PC-9 (cell line): ENCODE measurements around the gene LATS2. TPM values are rescaled to one million over a fixed set of nuclear protein-coding genes. Genes with fewer than 3 reads are reported as not detected.

Experiments used
- BruUV-seq: library from RNA; stranded (reverse); fragments of 400-500 nt; replicated peaks from 2 replicates; lab custom pipeline; 2021; lab: Mats Ljungman, UMichigan
- CTCF ChIA-PET: fragments of 300-600 bp; sonication (Branson Sonifier 250); formaldehyde crosslinking; loops from one replicate; lab custom pipeline; 2022; ENCODE audit warnings: antibody characterized with exemption; lab: Charles Lee
- POLR2A ChIA-PET: fragments of 300-600 bp; sonication (Branson Sonifier 250); formaldehyde crosslinking; loops from one replicate; lab custom pipeline; 2022; ENCODE audit warnings: antibody characterized with exemption; ENCODE audit not compliant: unreplicated experiment; lab: Charles Lee
- DNase-seq, 2 experiments: peaks; one replicate each; pipeline versions ENCODE4 v3.0.0 to v3.0.0-alpha.2; 2015 to 2022; ENCODE audit warnings: mixed read lengths in 1 of 2
- H2AFZ ChIP-seq: fragments of 200-600 bp; sonication (generic); 2 replicates; pipeline ENCODE4 v1.8.1; 2017; ENCODE audit warnings: antibody characterized with exemption
- H3F3A ChIP-seq: fragments of 200-600 bp; sonication (generic); 2 replicates; pipeline ENCODE4 v1.8.1; 2017; ENCODE audit warnings: antibody characterized with exemption, mild to moderate bottlenecking, low read depth; ENCODE audit not compliant: insufficient read depth
- H3K27ac ChIP-seq: fragments of 200-600 bp; sonication (generic); 2 replicates; pipeline ENCODE4 v1.6.1; 2016; ENCODE audit warnings: mixed run types
- H3K27me3 ChIP-seq: fragments of 200-600 bp; sonication (generic); 2 replicates; pipeline ENCODE4 v1.6.1; 2016; ENCODE audit warnings: low read depth, mixed run types; ENCODE audit not compliant: insufficient read depth
- H3K36me3 ChIP-seq: fragments of 200-600 bp; sonication (generic); 2 replicates; pipeline ENCODE4 v1.6.1; 2016; ENCODE audit warnings: low read depth, mixed run types
- H3K4me1 ChIP-seq: fragments of 200-600 bp; sonication (generic); replicated peaks from 2 replicates; pipeline ENCODE4 v1.6.1; 2016; ENCODE audit warnings: mixed run types; ENCODE audit not compliant: insufficient read depth
- H3K4me2 ChIP-seq: fragments of 200-600 bp; sonication (generic); 2 replicates; pipeline ENCODE4 v1.6.1; 2017; ENCODE audit warnings: mixed run types
- H3K4me3 ChIP-seq: fragments of 200-600 bp; sonication (generic); 2 replicates; pipeline ENCODE4 v1.6.1; 2016; ENCODE audit warnings: mixed run types
- H3K79me2 ChIP-seq: fragments of 200-600 bp; sonication (generic); 2 replicates; pipeline ENCODE4 v1.6.1; 2017; ENCODE audit warnings: low read depth, mixed run types
- H3K9me2 ChIP-seq: fragments of 200-600 bp; sonication (generic); 2 replicates; pipeline ENCODE4 v1.8.1; 2017; ENCODE audit warnings: mild to moderate bottlenecking; ENCODE audit not compliant: insufficient read depth
- H3K9me3 ChIP-seq: fragments of 200-600 bp; sonication (generic); 2 replicates; pipeline ENCODE4 v1.8.1; 2016; ENCODE audit warnings: low read depth; ENCODE audit not compliant: insufficient read depth
- H4K20me1 ChIP-seq: fragments of 200-600 bp; sonication (generic); 2 replicates; pipeline ENCODE4 v1.8.1; 2017; ENCODE audit not compliant: insufficient read depth
- EZH2 ChIP-seq: fragments of 200-600 bp; sonication (generic); IDR thresholded peaks from 2 replicates; pipeline ENCODE4 v1.8.0; 2017; ENCODE audit warnings: antibody characterized with exemption, low read depth
- intact Hi-C: fragments of 100-400 bp; cut with micrococcal nuclease; formaldehyde crosslinking; loops from one replicate; pipeline ENCODE4 v1.10.0; 2022; ENCODE audit not compliant: unreplicated experiment
- total RNA-seq: library from RNA; stranded (reverse); gene quantifications from 2 replicates; pipeline ENCODE4 v1.2.3, GENCODE V29; 2021
- TF ChIP-seq, protein P1 (sequence below): fragments of 200-600 bp; sonication (generic); conservative IDR thresholded peaks from 2 replicates; pipeline ENCODE4 v1.6.1; 2017; ENCODE audit warnings: mixed run types, antibody characterized with exemption, mild to moderate bottlenecking, moderate library complexity

LATS2 gene
- total RNA-seq, 1 experiment from 2014 or later: 12.3 TPM

GRCh38 chr13:20924758-20925394 is 136.5 kb downstream of the LATS2 start:
- intact Hi-C loops: loop anchor here (1.0 to 10.0 kb wide), 2 partner anchors 433 to 730 kb away; partner anchors contain the start of gene GJB2
- H3K36me3 ChIP-seq: no peaks in the 10 kb centered on the region
- H3K27ac ChIP-seq: no peak overlapping the region
- no peaks in the 10 kb centered on the region for H3K9me2 ChIP-seq
- H3F3A ChIP-seq: no peaks in the 10 kb centered on the region
- TF ChIP-seq EZH2: no peak
- TF ChIP-seq, protein P1, sequence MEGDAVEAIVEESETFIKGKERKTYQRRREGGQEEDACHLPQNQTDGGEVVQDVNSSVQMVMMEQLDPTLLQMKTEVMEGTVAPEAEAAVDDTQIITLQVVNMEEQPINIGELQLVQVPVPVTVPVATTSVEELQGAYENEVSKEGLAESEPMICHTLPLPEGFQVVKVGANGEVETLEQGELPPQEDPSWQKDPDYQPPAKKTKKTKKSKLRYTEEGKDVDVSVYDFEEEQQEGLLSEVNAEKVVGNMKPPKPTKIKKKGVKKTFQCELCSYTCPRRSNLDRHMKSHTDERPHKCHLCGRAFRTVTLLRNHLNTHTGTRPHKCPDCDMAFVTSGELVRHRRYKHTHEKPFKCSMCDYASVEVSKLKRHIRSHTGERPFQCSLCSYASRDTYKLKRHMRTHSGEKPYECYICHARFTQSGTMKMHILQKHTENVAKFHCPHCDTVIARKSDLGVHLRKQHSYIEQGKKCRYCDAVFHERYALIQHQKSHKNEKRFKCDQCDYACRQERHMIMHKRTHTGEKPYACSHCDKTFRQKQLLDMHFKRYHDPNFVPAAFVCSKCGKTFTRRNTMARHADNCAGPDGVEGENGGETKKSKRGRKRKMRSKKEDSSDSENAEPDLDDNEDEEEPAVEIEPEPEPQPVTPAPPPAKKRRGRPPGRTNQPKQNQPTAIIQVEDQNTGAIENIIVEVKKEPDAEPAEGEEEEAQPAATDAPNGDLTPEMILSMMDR: peak; percentile 83
- no peaks in the 10 kb centered on the region for H3K27me3 ChIP-seq
- no peaks in the 10 kb centered on the region for H3K79me2 ChIP-seq
- BruUV-seq: no TSS peak
- no peaks in the 10 kb centered on the region for H3K9me3 ChIP-seq
- ChIA-PET POLR2A (no interaction called here), CTCF (interaction anchor here (0.5 to 0.7 kb wide), 3 partner anchors 40 to 942 kb away, joined by 3 to 4 read pairs (median 3); no protein-coding TSS in a partner anchor)
- no peaks in the 10 kb centered on the region for H3K4me1 ChIP-seq
- no peak overlapping the region for H3K4me3 ChIP-seq
- H4K20me1 ChIP-seq: no peaks in the 10 kb centered on the region
- no peak overlapping the region for H3K4me2 ChIP-seq
- peak; percentile 48 to 54 for DNase-seq
- no peak overlapping the region for H2AFZ ChIP-seq

DNA sequence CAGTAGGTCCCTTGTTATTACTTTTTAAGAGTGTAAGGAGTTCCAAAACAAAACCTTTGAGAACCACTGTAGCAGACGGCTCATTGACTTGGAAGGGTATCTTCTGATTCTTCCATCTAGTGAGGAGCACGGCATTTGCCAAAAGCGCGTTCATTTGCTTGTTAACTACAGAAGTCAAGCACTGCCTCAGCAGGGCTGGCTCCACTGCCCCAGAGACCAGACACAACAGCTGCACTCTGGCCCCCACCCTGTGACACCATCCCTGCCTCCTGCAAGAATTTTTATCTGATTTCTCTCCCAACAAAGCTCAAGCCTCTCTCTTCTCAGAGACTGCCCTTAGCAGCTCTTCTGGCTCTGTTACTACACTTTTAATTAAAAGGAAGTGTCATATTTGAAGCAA is 138.1 kb downstream of the LATS2 start:
- H3F3A ChIP-seq: no peaks in the 10 kb centered on the region
- no peaks in the 10 kb centered on the region for H3K4me1 ChIP-seq
- no peaks in the 10 kb centered on the region for H3K9me2 ChIP-seq
- H3K9me3 ChIP-seq: no peaks in the 10 kb centered on the region
- BruUV-seq: no TSS peak
- ChIA-PET CTCF (no interaction called here), POLR2A (no interaction called here)
- no peaks in the 10 kb centered on the region for H3K36me3 ChIP-seq
- H3K27ac ChIP-seq: no peak overlapping the region
- no peaks in the 10 kb centered on the region for H4K20me1 ChIP-seq
- H3K4me3 ChIP-seq: no peak overlapping the region
- DNase-seq: no peak
- intact Hi-C loops: loop anchor here (10.0 kb wide), 1 partner anchor 728 kb away; the partner anchor contains the start of gene GJB2
- no peak overlapping the region for H3K4me2 ChIP-seq
- H3K27me3 ChIP-seq: no peaks in the 10 kb centered on the region
- no peaks in the 10 kb centered on the region for H3K79me2 ChIP-seq
- TF ChIP-seq EZH2: no peak
- H2AFZ ChIP-seq: no peak overlapping the region

Other genes with a start within 250 kb of the LATS2 start
- gene XPO4, start 158.8 kb downstream of the LATS2 start, total RNA-seq: 8.3 and 11.1 TPM in 2 replicates
- 130 and 135 TPM in 2 replicates for gene SAP18, start 78.5 kb upstream of the LATS2 start, total RNA-seq
- gene SKA3, start 115.0 kb upstream of the LATS2 start, total RNA-seq: 12.5 and 18.9 TPM in 2 replicates
- 11.0 TPM in 2 replicates for gene MRPL57, start 115.1 kb upstream of the LATS2 start, total RNA-seq